GM19438 (cell line): ENCODE data around the gene UCK2.
A peak's percentile ranks its signal among the peaks of the same experiment; 100 is the strongest.

Source experiments
- ATAC-seq: cut with Tn5 transposase; IDR thresholded peaks from one replicate; pipeline ENCODE4 v1.9.1; 2021; ENCODE audit warnings: low read depth; ENCODE audit not compliant: unreplicated experiment

The UCK2 gene

GRCh38 chr1:165833358-165833757, 5.9 kb downstream of the UCK2 start:
- no peak for ATAC-seq

GRCh38 chr1:165834229-165834628, 6.8 kb downstream of the UCK2 start:
- ATAC-seq, result no peak

GRCh38 chr1:165834881-165835280, 7.5 kb downstream of the UCK2 start:
- no peak for ATAC-seq

GRCh38 chr1:165836664-165837482, 9.5 kb downstream of the UCK2 start:
- no peak for ATAC-seq

GRCh38 chr1:165837838-165838364, 10.5 kb downstream of the UCK2 start:
- ATAC-seq, result no peak

- no peak for ATAC-seq
Measured at GRCh38 chr1:165840423-165840822, 13.0 kb downstream of the UCK2 start.

GRCh38 chr1:165841582-165842017, 14.2 kb downstream of the UCK2 start:
- ATAC-seq, result no peak

GRCh38 chr1:165842023-165842670, 14.7 kb downstream of the UCK2 start:
- ATAC-seq, result peak; percentile 31

- peak; percentile 56 for ATAC-seq
Measured at GRCh38 chr1:165842671-165843129, 15.3 kb downstream of the UCK2 start.

GRCh38 chr1:165843304-165843703, 15.9 kb downstream of the UCK2 start:
- ATAC-seq, result no peak

GRCh38 chr1:165844114-165844798, 16.8 kb downstream of the UCK2 start:
- ATAC-seq, result no peak

- no peak for ATAC-seq
Measured at GRCh38 chr1:165844933-165845332, 17.5 kb downstream of the UCK2 start.

- ATAC-seq, result no peak
Measured at GRCh38 chr1:165845569-165845968, 18.2 kb downstream of the UCK2 start.

- ATAC-seq, result no peak
Measured at GRCh38 chr1:165845992-165846748, 18.8 kb downstream of the UCK2 start.

- ATAC-seq, result no peak
Measured at GRCh38 chr1:165847486-165847885, 20.1 kb downstream of the UCK2 start.

GRCh38 chr1:165849353-165850133, 22.1 kb downstream of the UCK2 start:
- no peak for ATAC-seq

- ATAC-seq, result peak; percentile 80
Measured at GRCh38 chr1:165851034-165851658, 23.7 kb downstream of the UCK2 start.

GRCh38 chr1:165852871-165853270, 25.5 kb downstream of the UCK2 start:
- no peak for ATAC-seq

- no peak for ATAC-seq
Measured at GRCh38 chr1:165853528-165854075, 26.2 kb downstream of the UCK2 start.
